ENCODE measurements around the gene PLA2G3.

DNA sequence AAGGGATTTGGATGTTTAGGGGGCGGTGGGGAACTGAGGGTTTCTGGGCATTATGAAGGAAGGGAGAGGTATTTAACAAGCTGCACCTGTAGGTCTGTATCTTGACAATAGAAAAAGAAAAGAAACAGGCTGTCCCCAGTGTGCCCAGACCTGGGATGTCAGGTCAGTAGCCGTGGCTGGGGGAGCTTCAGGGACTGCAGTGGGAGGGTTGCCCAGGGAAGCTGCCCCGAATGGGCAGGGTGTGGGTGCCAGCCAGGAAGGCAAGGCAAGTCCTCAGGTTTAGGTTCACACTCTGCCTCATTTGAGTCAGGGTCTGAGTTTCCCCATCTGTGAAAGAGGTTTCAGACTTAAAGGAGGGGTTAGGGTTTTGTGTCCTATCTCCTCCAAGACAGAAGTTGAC lies 16.0 kb downstream of the PLA2G3 start:
- TF ChIP-seq, protein P1, sequence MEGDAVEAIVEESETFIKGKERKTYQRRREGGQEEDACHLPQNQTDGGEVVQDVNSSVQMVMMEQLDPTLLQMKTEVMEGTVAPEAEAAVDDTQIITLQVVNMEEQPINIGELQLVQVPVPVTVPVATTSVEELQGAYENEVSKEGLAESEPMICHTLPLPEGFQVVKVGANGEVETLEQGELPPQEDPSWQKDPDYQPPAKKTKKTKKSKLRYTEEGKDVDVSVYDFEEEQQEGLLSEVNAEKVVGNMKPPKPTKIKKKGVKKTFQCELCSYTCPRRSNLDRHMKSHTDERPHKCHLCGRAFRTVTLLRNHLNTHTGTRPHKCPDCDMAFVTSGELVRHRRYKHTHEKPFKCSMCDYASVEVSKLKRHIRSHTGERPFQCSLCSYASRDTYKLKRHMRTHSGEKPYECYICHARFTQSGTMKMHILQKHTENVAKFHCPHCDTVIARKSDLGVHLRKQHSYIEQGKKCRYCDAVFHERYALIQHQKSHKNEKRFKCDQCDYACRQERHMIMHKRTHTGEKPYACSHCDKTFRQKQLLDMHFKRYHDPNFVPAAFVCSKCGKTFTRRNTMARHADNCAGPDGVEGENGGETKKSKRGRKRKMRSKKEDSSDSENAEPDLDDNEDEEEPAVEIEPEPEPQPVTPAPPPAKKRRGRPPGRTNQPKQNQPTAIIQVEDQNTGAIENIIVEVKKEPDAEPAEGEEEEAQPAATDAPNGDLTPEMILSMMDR (IDR thresholded peaks at IDR 0.05) = no peak
- TF ChIP-seq, protein P2, sequence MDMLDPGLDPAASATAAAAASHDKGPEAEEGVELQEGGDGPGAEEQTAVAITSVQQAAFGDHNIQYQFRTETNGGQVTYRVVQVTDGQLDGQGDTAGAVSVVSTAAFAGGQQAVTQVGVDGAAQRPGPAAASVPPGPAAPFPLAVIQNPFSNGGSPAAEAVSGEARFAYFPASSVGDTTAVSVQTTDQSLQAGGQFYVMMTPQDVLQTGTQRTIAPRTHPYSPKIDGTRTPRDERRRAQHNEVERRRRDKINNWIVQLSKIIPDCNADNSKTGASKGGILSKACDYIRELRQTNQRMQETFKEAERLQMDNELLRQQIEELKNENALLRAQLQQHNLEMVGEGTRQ (IDR thresholded peaks at IDR 0.05) = no peak

All from A549 (cell line).